Raji (cell line): ENCODE results near the gene PRPF40A.

Experiments used
- POLR2A ChIP-seq: IDR thresholded peaks from 2 replicates; pipeline ENCODE4 v1.6.1; 2011; ENCODE audit warnings: low read depth, low read length, control low read depth; ENCODE audit not compliant: insufficient read depth

PRPF40A gene

DNA sequence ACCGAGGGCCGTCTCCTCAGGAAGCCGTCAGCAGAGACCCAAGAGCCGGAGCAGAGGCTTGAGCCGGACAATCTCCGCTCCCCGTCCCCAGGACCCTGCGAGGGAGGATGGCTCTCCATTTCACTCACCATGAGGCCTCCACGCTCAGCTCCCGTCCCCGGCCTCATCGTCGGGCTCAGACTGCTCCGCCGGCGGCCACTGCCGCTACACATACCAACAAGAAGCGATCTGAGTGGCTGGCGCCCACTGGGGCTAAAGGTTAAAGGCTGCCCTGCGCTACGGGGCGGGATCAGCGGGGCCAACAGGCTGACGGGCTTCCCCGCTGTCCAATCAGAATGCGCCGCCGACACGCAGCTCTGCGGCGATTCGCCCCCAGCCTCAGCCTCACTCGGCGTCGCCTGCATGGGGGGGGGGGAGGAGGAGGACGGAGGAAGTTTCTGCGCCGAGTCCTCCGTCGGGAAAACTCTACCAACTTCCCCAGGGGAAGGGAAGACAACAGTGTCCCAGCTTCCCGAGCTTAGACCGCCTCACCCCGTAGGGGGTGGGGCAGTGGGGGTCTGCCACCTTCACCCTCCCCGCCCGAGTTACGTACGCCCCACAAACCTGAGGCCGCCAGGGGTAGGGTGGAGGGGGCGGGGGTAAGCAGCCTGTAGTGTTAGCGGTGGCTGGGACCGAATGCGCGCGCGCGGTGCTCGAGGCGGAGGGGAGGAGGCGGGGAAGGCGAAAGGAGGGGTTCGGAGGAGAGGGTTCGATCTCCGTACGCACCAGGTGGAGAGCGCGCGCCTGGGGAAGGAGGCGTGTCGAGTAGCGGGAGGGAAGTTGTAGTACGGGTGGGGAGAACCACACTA is at the start of gene PRPF40A:
Gene PRPF40A, minus strand, starts transcription at position 234 of the 848 bp plus-strand sequence. Its CDS starts 22 bp downstream, at position 212.
- TF ChIP-seq POLR2A: peak; percentile 86

DNA sequence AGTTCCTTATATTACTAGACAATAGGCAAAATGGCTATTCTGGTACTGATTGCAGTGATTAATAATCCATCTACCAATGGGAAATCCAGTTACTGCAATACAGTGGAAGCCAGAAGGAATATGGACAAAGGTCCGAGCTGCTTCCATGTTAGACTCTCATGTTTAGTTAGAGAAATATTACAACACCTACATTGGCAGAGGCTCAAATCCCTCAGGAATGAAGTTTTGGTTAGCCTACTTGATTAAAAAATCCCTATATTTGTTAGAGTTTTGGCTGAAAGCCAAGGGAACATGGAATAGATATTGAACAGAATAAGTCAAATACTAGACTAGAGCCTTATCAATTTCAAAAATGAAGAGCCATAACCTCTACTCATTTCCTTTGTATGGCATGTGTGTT is 49.7 kb upstream of the PRPF40A start:
- TF ChIP-seq POLR2A: no peak

DNA sequence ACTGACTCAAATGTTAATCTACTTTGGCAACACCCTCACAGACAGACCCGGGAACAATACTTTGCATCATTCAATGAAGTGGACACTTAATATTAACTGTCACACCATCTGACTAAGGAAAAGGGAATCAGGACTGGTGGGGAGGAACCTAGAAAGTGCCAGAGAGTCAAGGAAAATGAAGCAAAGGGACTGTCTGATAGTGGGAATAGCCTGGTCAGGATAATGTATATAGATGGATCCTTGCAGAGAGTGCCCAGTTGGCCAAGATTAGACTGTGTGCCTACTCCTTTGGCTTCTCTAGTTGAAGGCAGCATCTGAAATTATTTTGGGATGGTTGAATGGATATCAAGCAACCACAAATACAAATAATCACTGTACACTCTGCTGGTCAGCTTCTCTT is 46.4 kb upstream of the PRPF40A start:
- no peak for TF ChIP-seq POLR2A

DNA sequence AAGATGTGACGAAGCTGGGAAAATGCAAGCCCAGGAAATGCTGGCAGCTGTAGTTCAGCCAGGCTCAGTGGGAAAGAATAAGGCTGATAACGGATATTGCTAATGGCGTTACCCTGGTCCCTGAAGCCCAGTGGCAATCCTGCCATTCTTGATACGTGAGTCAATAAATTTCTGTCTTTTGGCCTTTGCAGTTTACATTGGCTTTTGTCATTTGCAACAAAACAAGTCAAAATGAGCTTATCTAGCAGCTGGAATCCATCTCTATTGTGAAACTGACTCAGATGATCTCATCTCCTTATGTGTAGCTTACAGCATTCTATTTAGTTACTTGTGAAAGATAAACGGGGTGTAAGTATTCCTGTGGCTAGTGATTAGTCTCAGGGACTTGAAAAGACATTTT is 44.9 kb upstream of the PRPF40A start:
- no peak for TF ChIP-seq POLR2A

DNA sequence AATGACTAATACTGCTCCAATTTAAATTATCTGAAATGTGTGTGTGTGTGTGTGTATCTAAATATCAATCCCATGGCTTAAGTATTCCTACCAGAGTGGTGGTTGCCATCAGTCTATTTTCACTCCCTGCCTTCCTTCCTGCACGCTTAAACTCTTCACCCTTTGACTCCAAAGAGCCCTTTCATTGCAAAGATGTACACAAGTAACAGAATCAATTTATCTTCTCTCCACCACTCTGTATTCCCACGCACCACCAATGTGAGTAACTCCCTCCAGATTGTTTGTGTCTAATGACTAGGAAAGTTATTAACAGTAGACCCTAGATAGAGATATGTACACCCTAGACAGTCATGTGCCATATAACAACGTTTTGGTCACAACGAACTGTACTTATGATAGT is 44.0 kb upstream of the PRPF40A start:
- TF ChIP-seq POLR2A: no peak

DNA sequence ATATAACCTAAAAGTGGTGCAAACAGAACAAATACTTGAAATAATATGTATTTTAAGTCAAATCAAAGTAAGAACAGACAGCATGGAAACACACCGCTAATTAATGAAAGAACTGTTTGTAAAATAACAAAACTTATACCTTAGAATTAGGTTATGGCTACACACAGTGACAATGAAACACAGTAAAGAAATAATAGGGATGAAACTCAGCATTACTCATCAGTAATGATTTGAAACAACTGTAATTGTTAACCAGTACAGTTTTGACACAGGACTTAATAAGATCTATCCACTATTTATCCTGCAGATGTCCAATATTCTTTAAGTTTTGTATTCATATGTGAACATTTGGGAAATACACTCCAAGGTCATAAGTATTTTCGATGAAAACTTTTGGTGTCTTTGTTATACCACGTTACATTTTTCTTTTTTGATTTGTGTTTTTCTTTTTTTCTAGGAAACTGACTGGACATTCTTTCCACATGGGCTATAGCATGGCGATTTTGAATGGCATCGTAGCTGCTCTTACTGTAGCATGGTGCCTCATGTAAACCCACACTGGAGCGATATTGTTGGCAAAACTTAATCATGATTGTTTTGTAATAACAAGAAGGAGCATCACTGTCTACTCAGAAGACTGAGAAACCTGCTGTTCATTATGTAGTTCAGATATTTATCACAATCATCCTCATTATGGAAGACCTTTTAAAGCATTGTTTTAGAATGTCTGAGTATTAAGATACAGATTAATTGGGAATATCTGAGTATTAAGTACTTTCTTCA is 42.2 kb upstream of the PRPF40A start:
- TF ChIP-seq POLR2A: no peak

DNA sequence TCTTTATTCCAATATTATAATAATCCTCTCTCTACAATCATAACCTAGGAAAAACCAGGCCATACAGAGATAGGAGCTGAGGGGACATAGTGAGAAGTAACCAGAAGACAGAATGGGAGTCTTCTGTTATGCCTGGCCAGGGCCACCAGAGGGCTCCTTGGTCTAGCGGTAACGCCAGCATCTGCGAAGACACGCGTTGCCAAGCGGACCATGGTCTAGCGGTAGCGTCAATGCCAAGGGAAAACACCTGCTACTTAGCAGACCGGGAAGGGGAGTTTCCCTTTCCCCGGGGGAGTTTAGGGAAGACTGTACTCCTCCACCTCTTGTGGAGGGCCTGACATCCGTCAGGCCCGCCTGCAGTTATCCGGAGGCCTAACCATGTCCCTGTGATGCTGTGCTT is 37.8 kb upstream of the PRPF40A start:
- TF ChIP-seq POLR2A: no peak

DNA sequence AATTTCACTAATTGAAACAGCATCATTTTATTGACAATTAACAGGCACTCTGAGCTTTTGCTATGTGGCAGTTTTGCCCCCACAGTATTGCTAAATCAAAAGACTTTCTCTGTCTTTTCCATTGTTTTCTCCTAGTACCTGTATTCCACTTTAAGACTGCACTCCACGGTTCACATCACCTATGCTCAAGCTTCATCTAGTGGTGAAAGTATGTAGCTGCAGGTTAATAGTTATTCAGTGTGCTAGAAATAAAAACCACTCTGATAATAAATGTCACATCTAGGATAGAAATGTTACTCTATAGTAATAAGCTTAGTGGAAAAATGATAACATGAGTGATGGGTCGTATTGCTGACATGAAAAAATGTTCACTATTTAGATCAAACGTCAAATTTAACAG is 25.7 kb upstream of the PRPF40A start:
- TF ChIP-seq POLR2A: no peak

DNA sequence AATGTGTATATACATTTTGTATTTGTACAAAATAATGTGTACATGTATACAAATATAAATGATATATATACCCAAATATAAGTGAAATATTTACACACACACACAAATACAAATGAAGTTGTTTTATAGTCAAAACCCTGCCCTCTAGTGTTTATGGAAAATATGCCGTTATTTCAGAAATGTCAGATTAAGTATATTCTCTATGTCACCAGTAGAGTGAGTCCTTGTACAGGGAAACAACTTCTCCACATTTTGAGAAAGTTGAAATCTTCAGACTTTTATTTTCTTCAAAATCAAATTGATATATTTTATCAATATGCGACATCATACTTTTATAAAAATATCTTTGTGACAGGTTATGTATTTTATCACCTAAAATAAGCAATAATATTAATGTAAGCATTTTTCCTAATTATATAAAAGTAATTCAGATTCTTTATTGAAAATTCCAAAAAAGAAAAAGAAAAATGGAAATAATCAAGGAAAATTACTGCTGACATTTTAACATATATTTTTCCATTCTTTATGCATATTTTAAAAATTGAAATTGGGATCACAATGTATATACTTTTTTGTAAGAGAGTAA is 23.6 kb upstream of the PRPF40A start:
- TF ChIP-seq POLR2A: no peak

DNA sequence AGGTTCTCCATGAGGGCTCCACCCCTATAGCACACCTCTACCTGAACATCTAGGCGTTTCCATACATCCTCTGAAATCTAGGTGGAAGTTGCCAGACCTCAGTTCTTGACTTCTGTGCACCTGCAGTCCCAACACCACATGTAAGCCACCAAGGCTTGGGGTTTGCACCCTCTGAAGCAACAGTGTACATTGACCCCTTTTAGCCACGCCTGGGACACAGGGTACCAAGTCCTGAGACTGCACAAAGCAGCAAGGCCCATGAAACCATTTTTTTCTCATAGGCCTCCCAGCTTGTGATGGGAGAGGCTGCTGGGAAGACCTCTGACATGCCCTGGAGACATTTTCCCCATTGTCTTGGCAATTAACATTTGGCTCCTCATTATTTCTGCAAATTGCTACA is 21.2 kb upstream of the PRPF40A start:
- no peak for TF ChIP-seq POLR2A

DNA sequence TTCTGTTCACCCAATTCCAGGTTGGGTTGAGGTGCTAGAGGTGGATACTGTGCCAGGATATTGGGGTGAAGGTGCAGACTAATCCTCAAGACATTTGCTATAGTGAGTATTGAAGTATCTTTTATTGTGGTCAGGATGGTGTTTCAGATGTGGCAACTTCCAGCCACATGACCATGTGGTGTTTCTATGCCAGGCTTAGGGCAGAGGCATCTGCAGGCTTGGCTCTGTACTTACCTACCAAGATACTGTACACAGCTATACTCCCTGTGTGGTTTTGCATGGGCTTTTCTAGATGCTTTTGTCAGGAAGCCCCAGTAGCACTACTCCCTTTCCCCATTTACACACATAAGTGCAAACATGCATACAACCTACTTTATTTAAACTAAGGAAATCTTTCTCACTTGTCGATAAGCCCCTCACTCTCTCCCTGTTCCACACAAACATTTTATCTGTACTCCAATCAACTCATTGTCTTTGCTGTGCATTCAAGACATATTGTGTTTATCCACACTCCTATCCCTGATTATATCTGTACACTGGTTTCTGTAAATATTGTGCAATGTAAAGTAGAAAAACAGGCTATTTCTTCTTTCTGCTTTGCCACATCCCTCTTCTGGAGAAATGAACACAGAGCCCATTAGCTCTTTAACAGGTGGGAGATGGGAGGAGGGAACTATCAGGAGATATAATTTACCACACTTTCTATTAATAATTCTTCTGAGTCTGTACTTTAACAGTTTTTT is 13.5 kb upstream of the PRPF40A start:
- TF ChIP-seq POLR2A: no peak

DNA sequence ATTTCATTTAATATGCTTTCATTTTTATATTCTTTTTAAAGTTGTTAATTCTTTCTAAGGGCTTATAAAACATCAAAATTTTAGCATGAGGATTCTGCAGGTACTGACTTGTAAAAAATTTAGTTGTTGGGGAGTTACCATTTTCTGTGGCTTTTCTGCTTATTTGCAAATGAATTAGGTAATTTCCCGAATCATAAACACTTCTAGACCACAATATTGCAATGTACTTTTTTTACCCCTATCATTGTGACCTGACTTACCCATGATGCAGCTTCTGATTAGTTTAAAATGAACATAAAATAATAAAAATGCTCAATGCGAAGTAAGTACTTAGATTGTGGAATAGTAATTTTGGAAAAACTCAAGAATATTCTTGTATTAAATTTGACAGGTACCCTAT is 12.6 kb upstream of the PRPF40A start:
- TF ChIP-seq POLR2A: no peak

DNA sequence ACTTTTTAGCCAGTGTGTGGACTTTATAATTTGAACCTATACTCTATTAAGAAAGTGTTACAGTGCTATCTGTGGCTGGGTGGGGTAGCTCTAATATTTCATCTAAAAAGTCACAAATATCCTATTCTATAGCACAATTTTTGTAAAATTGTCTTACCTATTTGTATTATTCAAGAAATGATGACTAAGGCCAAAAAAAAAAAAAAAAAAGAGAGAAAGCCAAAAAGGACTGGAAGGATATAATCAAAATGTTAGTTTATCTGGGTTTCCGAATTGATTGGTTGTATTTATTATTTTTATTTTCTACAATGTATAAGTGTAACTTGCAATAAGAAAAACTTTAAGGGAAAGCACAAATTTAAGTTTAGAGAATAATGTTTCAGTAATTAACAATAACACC is 6.7 kb upstream of the PRPF40A start:
- TF ChIP-seq POLR2A: no peak

DNA sequence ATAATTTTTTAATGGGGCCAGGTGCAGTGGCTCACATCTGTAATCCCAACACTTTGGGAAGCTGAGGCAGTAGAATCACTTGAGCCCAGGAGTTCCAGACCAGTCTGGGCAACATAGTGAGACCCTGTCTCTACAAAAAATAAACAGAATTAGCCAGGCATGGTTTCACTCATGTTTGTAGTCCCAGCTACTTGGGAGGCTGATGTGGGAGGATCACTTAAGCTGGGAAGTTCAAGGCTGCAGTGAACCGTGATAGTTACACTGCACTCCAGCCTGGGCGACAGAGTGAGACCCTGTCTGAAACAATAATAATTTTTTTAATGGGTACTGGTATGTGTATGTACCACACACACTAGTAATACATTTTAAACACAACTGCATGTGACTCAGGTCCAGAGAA is 3.5 kb upstream of the PRPF40A start:
- TF ChIP-seq POLR2A: no peak
